Lower lobe of right lung (tissue), 2 donors: ENCODE results near the gene FMC1. TPM values are rescaled to one million over a fixed set of nuclear protein-coding genes. Genes with fewer than 3 reads are reported as not detected.

ENCODE experiments used
- ATAC-seq, 2 donors: fragments of 200-7000 bp; cut with Tn5 transposase; one replicate each; pipeline ENCODE4 v1.9.1; 2020 to 2022; ENCODE audit warnings: mild to moderate bottlenecking in 2 of 2, moderate library complexity in 2 of 2
- DNase-seq: peaks from one replicate; pipeline ENCODE4 v3.0.0-alpha.2; 2020
- H3K27ac ChIP-seq: fragments of 200-600 bp; one replicate; pipeline ENCODE4 v1.8.0; 2022
- H3K27me3 ChIP-seq: fragments of 200-600 bp; one replicate; pipeline ENCODE4 v1.8.0; 2022; ENCODE audit warnings: low read depth
- H3K36me3 ChIP-seq: fragments of 200-600 bp; one replicate; pipeline ENCODE4 v1.8.0; 2022; ENCODE audit warnings: mild to moderate bottlenecking
- H3K4me1 ChIP-seq: fragments of 200-600 bp; one replicate; pipeline ENCODE4 v1.8.0; 2022
- H3K4me3 ChIP-seq: fragments of 200-600 bp; one replicate; pipeline ENCODE4 v1.8.0; 2022; ENCODE audit warnings: mild to moderate bottlenecking
- H3K9me3 ChIP-seq: fragments of 200-600 bp; one replicate; pipeline ENCODE4 v1.8.0; 2022
- CTCF ChIP-seq: fragments of 200-600 bp; IDR thresholded peaks from one replicate; pipeline ENCODE4 v1.8.0; 2022; ENCODE audit warnings: antibody characterized with exemption, mild to moderate bottlenecking
- intact Hi-C: fragments of 100-400 bp; cut with DNase I; formaldehyde crosslinking; loops from one replicate; pipeline ENCODE4 v1.11.0; 2022
- total RNA-seq: library from RNA; stranded (reverse); fragmentation: NEBNext Ultra II Directional; extraction: Animal tissue kit (Norgen Biotek cat#: 25700); gene quantifications from one replicate; pipeline ENCODE4 v1.2.1, GENCODE V29; 2021
- donor health status: DM: no; HTN: yes; CAD: no; lungs with severe emphysema.

FMC1 gene
- total RNA-seq, 1 donor from 2014 or later = 10.8 TPM

DNA sequence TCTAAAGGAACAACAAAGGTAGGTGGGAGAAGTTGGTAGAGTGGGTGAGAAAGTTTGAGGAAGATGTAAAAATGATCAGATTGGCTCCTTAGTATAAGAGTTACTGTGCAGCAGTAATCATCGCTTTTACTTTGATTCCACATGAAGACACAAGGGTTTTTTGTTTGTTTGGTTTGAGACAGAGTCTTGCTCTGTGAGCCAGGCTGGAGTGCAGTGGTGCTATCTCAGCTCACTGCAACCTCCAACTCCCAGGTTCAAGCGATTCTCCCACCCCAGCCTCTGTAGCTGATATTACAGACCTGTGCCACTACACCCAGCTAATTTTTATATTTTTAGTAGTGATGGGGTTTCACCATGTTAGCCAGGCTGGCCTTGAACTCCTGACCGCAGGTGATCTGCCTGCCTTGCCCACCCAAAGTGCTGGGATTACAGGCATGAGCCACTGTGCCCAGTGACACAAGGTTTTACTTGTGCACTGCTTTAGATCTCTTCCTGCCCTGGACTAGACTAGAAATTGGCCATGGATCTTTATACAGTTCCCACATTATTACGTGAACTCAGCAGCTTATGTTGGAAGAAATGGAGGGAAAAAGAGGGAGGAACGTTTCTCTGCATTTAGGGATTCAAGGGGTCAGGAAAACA is 29.3 kb downstream of the FMC1 start:
- Histone ChIP-seq H3K9me3 (no peaks in the 10 kb centered on the region), H3K4me3 (no peak overlapping the region), H3K27ac (no peak overlapping the region), H3K27me3 (no peaks in the 10 kb centered on the region), H3K36me3 (peaks cover 24% of the 10 kb centered on the region), H3K4me1 (peaks cover 59% of the 10 kb centered on the region)
- intact Hi-C loops = no loop called here
- DNase-seq (no peak), ATAC-seq (no peak)
- TF ChIP-seq CTCF = no peak

DNA sequence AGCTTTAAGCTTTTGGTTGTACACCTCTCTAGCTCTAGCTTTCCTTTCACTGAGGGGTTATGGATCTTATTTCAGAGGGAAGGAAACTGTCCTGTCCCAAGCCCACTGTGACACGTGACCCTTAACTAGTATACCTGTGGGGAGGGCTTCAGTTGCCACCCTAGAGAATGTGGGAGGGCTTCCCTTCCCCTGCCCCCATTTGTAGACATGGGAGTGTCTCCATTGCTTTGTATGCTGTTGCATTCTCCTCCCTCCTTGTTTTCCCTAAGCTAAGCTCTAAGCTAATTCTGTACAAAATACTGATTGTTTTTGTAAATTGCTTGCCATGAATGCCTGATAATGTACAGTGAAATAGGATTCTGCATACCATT is 29.8 kb downstream of the FMC1 start:
- intact Hi-C loops = no loop called here
- H3K36me3 ChIP-seq = peaks cover 24% of the 10 kb centered on the region
- ATAC-seq (no peak), DNase-seq (no peak)
- H3K4me1 ChIP-seq = peaks cover 55% of the 10 kb centered on the region
- H3K27ac ChIP-seq = no peak overlapping the region
- H3K4me3 ChIP-seq = no peak overlapping the region
- no peaks in the 10 kb centered on the region for H3K9me3 ChIP-seq
- H3K27me3 ChIP-seq = no peaks in the 10 kb centered on the region
- TF ChIP-seq CTCF = no peak

- ATAC-seq (no peak), DNase-seq (no peak)
These were observed 33.1 kb downstream of the FMC1 start for GRCh38 chr7:139374246-139374645.

GRCh38 chr7:139382439-139382838 is 41.3 kb downstream of the FMC1 start:
- DNase-seq (no peak), ATAC-seq (no peak)
- H3K27me3 ChIP-seq = no peaks in the 10 kb centered on the region
- no peak overlapping the region for H3K4me3 ChIP-seq
- no peaks in the 10 kb centered on the region for H3K4me1 ChIP-seq
- H3K36me3 ChIP-seq = peaks cover 91% of the 10 kb centered on the region
- H3K9me3 ChIP-seq = no peaks in the 10 kb centered on the region
- TF ChIP-seq CTCF = no peak
- intact Hi-C loops = no loop called here
- no peak overlapping the region for H3K27ac ChIP-seq

More at GRCh38 chr7:139374246-139374645, 33.1 kb downstream of the FMC1 start:
- TF ChIP-seq CTCF = no peak
- H3K27me3 ChIP-seq = no peaks in the 10 kb centered on the region
- H3K4me3 ChIP-seq = no peak overlapping the region
- H3K4me1 ChIP-seq = peaks cover 29% of the 10 kb centered on the region
- no peak overlapping the region for H3K27ac ChIP-seq
- H3K9me3 ChIP-seq = no peaks in the 10 kb centered on the region
- H3K36me3 ChIP-seq = peaks cover 44% of the 10 kb centered on the region
- intact Hi-C loops = no loop called here

DNA sequence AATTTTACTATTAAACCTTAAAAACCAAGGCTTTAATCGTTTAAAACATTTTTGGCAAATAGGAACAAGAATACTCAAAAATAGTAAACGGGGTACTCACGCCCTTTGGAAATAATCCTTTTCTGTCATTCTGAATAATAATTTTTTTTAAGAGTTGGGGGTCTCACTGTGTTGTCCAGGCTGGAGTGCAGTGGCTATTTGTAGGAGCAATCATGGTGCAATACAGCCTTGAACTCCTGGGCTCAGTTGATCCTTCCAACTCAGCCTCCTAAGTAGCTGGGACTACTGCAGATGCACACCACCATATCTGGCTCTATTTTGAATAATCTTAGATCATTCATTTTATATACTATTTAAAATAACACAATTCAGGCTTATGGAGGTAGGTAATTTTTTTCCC is 43.5 kb downstream of the FMC1 start:
- intact Hi-C loops = no loop called here

More for the DNA sequence above, 43.5 kb downstream of the FMC1 start:
- H3K9me3 ChIP-seq = no peaks in the 10 kb centered on the region
- H3K27me3 ChIP-seq = no peaks in the 10 kb centered on the region
- H3K36me3 ChIP-seq = peaks cover 87% of the 10 kb centered on the region
- no peaks in the 10 kb centered on the region for H3K4me1 ChIP-seq
- DNase-seq (no peak), ATAC-seq (no peak)
- no peak overlapping the region for H3K4me3 ChIP-seq
- TF ChIP-seq CTCF = no peak
- H3K27ac ChIP-seq = no peak overlapping the region
